ENCODE data around the gene TLCD2. TPM values are rescaled to one million over a fixed set of nuclear protein-coding genes. Genes with fewer than 3 reads are reported as not detected.

TLCD2 gene
- polyA plus RNA-seq, 1 experiment = 2.5 TPM

DNA sequence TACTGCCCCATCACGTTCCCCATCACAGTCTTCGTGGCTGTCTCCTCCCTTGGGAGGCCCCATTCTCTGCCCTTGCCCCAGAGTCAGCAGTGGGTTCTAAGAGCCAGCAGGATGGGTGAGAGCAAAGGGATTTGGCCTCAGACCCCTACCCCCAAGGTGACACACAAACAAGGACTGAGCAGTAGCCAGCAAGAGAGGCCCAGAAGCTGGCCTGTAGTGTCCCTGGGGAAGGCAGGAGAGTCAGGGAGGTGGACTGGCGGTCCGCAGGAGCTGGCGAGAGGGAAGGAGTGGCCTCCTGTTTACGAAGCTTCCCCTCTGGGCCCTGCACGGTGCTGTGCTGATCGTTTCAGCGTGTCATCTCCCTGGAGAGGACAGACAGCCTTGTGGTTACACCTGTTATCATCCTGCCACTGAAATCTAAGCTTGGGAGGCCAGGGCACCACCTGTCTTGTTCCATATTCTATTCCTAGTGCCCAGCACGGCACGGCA is 22.7 kb upstream of the TLCD2 start:
- ChIA-PET POLR2A (no interaction called here), CTCF (interaction anchor here (0.9 to 1.8 kb wide), 2 partner anchors 11 to 51 kb away, joined by 5 to 6 read pairs; no protein-coding TSS in a partner anchor)

DNA sequence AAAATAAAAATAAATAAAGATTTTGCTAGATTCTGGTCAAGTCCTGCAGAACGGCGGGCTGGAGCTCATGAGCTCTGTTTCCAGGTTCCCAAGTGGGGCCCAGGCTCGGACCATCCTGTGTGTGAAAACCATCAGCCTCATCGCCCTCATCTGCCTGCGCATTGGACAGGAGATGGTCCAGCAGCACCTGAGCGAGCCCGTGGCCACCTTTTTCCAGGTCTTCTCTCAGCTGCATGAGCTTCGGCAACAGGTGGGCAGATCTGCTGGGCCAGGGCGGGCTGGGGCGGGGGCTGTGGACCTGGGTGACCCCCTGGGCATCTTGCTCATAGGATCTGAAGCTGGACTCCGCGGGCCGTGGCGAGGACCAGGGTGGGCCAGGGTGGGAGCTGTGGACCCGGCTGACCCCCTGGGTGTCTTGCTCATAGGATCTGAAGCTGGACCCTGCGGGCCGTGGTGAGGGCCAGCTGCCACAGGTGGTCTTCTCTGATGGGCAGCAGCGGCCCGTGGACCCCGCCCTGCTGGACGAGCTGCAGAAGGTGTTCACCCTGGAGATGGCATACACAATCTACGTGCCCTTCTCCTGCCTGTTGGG is 22.2 kb upstream of the TLCD2 start:
- Histone ChIP-seq H3K27me3 (ENCODE audit: control insufficient read depth, insufficient read depth, low read length) (no peaks in the 10 kb centered on the region), H3K36me3 (ENCODE audit: control insufficient read depth, insufficient read depth, low read length) (peaks cover 19% of the 10 kb centered on the region), H3K4me3 (ENCODE audit: low read depth, low read length) (no peak overlapping the region)
- DNase-seq (ENCODE audit: low read depth) = no peak
- ChIA-PET POLR2A (no interaction called here), CTCF (interaction anchor here (0.9 to 2.8 kb wide), 4 partner anchors 11 to 52 kb away, joined by 3 to 18 read pairs (median 6); no protein-coding TSS in a partner anchor)
- TF ChIP-seq, protein P1, sequence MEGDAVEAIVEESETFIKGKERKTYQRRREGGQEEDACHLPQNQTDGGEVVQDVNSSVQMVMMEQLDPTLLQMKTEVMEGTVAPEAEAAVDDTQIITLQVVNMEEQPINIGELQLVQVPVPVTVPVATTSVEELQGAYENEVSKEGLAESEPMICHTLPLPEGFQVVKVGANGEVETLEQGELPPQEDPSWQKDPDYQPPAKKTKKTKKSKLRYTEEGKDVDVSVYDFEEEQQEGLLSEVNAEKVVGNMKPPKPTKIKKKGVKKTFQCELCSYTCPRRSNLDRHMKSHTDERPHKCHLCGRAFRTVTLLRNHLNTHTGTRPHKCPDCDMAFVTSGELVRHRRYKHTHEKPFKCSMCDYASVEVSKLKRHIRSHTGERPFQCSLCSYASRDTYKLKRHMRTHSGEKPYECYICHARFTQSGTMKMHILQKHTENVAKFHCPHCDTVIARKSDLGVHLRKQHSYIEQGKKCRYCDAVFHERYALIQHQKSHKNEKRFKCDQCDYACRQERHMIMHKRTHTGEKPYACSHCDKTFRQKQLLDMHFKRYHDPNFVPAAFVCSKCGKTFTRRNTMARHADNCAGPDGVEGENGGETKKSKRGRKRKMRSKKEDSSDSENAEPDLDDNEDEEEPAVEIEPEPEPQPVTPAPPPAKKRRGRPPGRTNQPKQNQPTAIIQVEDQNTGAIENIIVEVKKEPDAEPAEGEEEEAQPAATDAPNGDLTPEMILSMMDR (IDR thresholded peaks at IDR 0.05; ENCODE audit: insufficient read depth, low read depth, low read length) = no peak

More for the DNA sequence above, 22.7 kb upstream of the TLCD2 start:
- H3K27me3 ChIP-seq (ENCODE audit: control insufficient read depth, insufficient read depth, low read length) = no peaks in the 10 kb centered on the region
- TF ChIP-seq, protein P1 (IDR thresholded peaks at IDR 0.05; ENCODE audit: insufficient read depth, low read depth, low read length) = no peak
- no peak overlapping the region for H3K4me3 ChIP-seq (ENCODE audit: low read depth, low read length)
- no peak for DNase-seq (ENCODE audit: low read depth)
- peaks cover 23% of the 10 kb centered on the region for H3K36me3 ChIP-seq (ENCODE audit: control insufficient read depth, insufficient read depth, low read length)

GRCh38 chr17:1731194-1731506 is 21.0 kb upstream of the TLCD2 start:
- Histone ChIP-seq H3K36me3 (ENCODE audit: control insufficient read depth, insufficient read depth, low read length) (peaks cover 22% of the 10 kb centered on the region), H3K4me3 (ENCODE audit: low read depth, low read length) (no peak overlapping the region), H3K27me3 (ENCODE audit: control insufficient read depth, insufficient read depth, low read length) (no peaks in the 10 kb centered on the region)
- TF ChIP-seq, protein P1 (IDR thresholded peaks at IDR 0.05; ENCODE audit: insufficient read depth, low read depth, low read length) = no peak
- CTCF ChIA-PET = interaction anchor here (1.6 to 2.8 kb wide), 2 partner anchors 10 to 62 kb away, joined by 3 to 18 read pairs; no protein-coding TSS in a partner anchor
- POLR2A ChIA-PET = no interaction called here
- DNase-seq (ENCODE audit: low read depth) = no peak

DNA sequence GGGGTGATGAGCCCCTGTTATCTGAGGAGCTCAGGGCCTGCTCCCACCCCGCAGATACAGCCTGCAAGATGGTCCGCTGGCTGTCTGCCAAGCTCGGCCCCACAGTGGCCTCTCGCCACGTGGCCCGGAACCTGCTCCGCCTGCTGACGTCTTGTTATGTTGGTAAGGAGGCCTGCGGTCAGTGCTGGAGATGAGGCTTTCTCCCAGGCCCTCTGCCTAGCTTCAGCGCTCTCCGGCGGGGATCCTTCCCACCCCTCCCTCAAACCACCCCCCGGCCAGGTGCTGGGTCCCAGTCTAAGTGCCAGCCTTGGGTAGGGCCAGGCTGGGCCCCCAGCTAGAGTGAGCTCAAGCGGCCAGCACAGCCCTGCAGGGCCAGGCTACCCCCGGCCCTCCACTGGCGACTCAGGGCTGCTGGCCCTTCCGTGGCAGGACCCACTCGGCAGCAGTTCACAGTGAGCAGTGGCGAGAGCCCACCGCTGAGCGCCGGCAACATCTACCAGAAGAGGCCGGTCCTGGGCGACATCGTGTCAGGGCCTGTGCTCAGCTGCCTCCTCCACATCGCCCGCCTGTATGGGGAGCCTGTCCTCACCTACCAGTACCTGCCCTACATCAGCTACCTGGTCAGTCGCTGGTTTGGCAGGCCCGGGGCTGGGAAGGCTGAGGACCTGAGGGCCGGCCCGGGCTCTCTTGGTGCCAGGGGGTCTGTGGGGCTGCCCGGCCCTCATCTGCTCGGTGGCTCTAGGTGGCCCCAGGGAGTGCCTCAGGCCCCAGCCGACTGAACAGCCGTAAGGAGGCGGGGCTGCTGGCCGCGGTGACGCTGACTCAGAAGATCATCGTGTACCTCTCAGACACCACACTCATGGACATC is 20.4 kb upstream of the TLCD2 start:
- peaks cover 25% of the 10 kb centered on the region for H3K36me3 ChIP-seq (ENCODE audit: control insufficient read depth, insufficient read depth, low read length)
- H3K4me3 ChIP-seq (ENCODE audit: low read depth, low read length) = no peak overlapping the region
- no peaks in the 10 kb centered on the region for H3K27me3 ChIP-seq (ENCODE audit: control insufficient read depth, insufficient read depth, low read length)
- CTCF ChIA-PET = interaction anchor here (1.6 to 2.8 kb wide), 2 partner anchors 10 to 61 kb away, joined by 3 to 18 read pairs; no protein-coding TSS in a partner anchor
- POLR2A ChIA-PET = interaction anchor here (0.5 kb wide), 1 partner anchor 10 kb away, joined by 4 read pairs; no protein-coding TSS in a partner anchor
- TF ChIP-seq, protein P1 (IDR thresholded peaks at IDR 0.05; ENCODE audit: insufficient read depth, low read depth, low read length) = no peak
- DNase-seq (ENCODE audit: low read depth) = peak; percentile 28

- no peak overlapping the region for H3K4me3 ChIP-seq (ENCODE audit: low read depth, low read length)
- H3K27me3 ChIP-seq (ENCODE audit: control insufficient read depth, insufficient read depth, low read length) = no peaks in the 10 kb centered on the region
- DNase-seq (ENCODE audit: low read depth) = no peak
- POLR2A ChIA-PET = interaction anchor here (0.5 kb wide), 1 partner anchor 9 kb away, joined by 4 read pairs; no protein-coding TSS in a partner anchor
- peaks cover 25% of the 10 kb centered on the region for H3K36me3 ChIP-seq (ENCODE audit: control insufficient read depth, insufficient read depth, low read length)
- CTCF ChIA-PET = interaction anchor here (0.6 to 2.8 kb wide), 2 partner anchors 9 to 17 kb away, joined by 3 to 18 read pairs; no protein-coding TSS in a partner anchor
- TF ChIP-seq, protein P1 (IDR thresholded peaks at IDR 0.05; ENCODE audit: insufficient read depth, low read depth, low read length) = no peak
These were observed 19.8 kb upstream of the TLCD2 start for GRCh38 chr17:1729966-1730325.

Data from BJ (cell line).